ENCODE results near the gene AGTPBP1.

AGTPBP1 gene

GRCh38 chr9:85658716-85659115 lies 83.0 kb downstream of the AGTPBP1 start:
- H3K27ac ChIP-seq (replicated peaks): no peak overlapping the region
- no peak overlapping the region for H3K4me3 ChIP-seq (replicated peaks; ENCODE audit: insufficient read depth, low read length)
- no peaks in the 10 kb centered on the region for H3K27me3 ChIP-seq (ENCODE audit: insufficient read depth, poor library complexity, severe bottlenecking)
- TF ChIP-seq, protein P1, sequence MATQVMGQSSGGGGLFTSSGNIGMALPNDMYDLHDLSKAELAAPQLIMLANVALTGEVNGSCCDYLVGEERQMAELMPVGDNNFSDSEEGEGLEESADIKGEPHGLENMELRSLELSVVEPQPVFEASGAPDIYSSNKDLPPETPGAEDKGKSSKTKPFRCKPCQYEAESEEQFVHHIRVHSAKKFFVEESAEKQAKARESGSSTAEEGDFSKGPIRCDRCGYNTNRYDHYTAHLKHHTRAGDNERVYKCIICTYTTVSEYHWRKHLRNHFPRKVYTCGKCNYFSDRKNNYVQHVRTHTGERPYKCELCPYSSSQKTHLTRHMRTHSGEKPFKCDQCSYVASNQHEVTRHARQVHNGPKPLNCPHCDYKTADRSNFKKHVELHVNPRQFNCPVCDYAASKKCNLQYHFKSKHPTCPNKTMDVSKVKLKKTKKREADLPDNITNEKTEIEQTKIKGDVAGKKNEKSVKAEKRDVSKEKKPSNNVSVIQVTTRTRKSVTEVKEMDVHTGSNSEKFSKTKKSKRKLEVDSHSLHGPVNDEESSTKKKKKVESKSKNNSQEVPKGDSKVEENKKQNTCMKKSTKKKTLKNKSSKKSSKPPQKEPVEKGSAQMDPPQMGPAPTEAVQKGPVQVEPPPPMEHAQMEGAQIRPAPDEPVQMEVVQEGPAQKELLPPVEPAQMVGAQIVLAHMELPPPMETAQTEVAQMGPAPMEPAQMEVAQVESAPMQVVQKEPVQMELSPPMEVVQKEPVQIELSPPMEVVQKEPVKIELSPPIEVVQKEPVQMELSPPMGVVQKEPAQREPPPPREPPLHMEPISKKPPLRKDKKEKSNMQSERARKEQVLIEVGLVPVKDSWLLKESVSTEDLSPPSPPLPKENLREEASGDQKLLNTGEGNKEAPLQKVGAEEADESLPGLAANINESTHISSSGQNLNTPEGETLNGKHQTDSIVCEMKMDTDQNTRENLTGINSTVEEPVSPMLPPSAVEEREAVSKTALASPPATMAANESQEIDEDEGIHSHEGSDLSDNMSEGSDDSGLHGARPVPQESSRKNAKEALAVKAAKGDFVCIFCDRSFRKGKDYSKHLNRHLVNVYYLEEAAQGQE (IDR thresholded peaks at IDR 0.05; ENCODE audit: insufficient replicate concordance, low read depth): no peak
- TF ChIP-seq CTCF (IDR thresholded peaks at IDR 0.05; ENCODE audit: insufficient read depth, low read length) (no peak), POLR2AphosphoS5 (IDR thresholded peaks at IDR 0.05; ENCODE audit: low read depth) (no peak), SPI1 (IDR thresholded peaks at IDR 0.05; ENCODE audit: borderline replicate concordance, low read depth) (no peak)
- DNase-seq (ENCODE audit: low read depth in 1 of 2, low spot score in 1 of 2): no peak

DNA sequence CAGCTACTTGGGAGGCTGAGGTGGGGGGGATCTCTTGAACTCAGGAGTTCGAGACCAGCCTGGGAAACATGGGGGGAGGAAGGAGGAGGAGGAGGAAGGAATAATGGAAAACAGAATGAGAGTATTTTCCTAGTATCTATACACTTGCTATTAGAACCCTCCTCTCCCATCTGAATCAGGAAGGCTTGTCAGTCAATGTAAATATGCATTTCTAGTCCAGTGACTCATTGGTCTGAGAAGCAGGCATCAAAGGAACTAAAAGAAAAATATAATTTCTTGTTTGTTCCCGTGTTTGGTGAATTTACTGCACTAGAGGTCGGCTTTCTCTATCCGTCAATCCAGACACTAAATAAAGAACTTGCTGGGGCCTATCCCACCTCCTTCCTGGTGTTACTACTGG lies 88.6 kb downstream of the AGTPBP1 start:
- no peak for DNase-seq (ENCODE audit: low read depth in 1 of 2, low spot score in 1 of 2)
- Histone ChIP-seq H3K27ac (replicated peaks) (no peak overlapping the region), H3K27me3 (ENCODE audit: insufficient read depth, poor library complexity, severe bottlenecking) (no peaks in the 10 kb centered on the region), H3K4me3 (replicated peaks; ENCODE audit: insufficient read depth, low read length) (no peak overlapping the region)
- TF ChIP-seq CTCF (IDR thresholded peaks at IDR 0.05; ENCODE audit: insufficient read depth, low read length) (no peak), POLR2AphosphoS5 (IDR thresholded peaks at IDR 0.05; ENCODE audit: low read depth) (no peak)

DNA sequence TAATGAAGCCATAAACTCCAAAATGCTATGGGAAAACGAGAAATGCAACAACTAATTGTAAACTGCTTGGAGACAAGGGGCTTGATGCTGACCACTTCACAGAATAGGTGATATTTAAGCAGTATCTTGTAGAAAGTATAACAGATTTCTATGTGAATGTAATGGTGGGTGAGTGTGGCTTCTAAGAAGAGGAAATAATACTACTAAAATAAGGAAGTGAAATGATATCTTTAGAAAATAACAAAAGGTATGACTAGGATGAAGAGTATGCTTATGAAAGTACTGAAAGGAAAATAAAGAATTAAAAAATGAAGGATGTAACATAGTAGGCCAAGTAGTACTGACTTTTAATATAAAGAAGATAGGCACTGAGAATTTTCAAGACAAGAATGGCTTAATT lies 94.2 kb downstream of the AGTPBP1 start:
- no peak overlapping the region for H3K27ac ChIP-seq (replicated peaks)
- H3K27me3 ChIP-seq (ENCODE audit: insufficient read depth, poor library complexity, severe bottlenecking): no peaks in the 10 kb centered on the region
- TF ChIP-seq, protein P1 (IDR thresholded peaks at IDR 0.05; ENCODE audit: insufficient replicate concordance, low read depth): no peak
- TF ChIP-seq SPI1 (IDR thresholded peaks at IDR 0.05; ENCODE audit: borderline replicate concordance, low read depth) (peak; percentile 87), GABPA (IDR thresholded peaks at IDR 0.05; ENCODE audit: low read depth) (no peak)
- no peak for DNase-seq (ENCODE audit: low read depth in 1 of 2, low spot score in 1 of 2)
- H3K4me3 ChIP-seq (replicated peaks; ENCODE audit: insufficient read depth, low read length): no peak overlapping the region

GRCh38 chr9:85645909-85646627 lies 95.7 kb downstream of the AGTPBP1 start:
- Histone ChIP-seq H3K4me3 (replicated peaks; ENCODE audit: insufficient read depth, low read length) (no peak overlapping the region), H3K27ac (replicated peaks) (no peak overlapping the region), H3K27me3 (ENCODE audit: insufficient read depth, poor library complexity, severe bottlenecking) (no peaks in the 10 kb centered on the region)
- TF ChIP-seq GABPA (IDR thresholded peaks at IDR 0.05; ENCODE audit: low read depth) (no peak), POLR2AphosphoS5 (IDR thresholded peaks at IDR 0.05; ENCODE audit: low read depth) (no peak), SPI1 (IDR thresholded peaks at IDR 0.05; ENCODE audit: borderline replicate concordance, low read depth) (no peak)
- DNase-seq (ENCODE audit: low read depth in 1 of 2, low spot score in 1 of 2): no peak

DNA sequence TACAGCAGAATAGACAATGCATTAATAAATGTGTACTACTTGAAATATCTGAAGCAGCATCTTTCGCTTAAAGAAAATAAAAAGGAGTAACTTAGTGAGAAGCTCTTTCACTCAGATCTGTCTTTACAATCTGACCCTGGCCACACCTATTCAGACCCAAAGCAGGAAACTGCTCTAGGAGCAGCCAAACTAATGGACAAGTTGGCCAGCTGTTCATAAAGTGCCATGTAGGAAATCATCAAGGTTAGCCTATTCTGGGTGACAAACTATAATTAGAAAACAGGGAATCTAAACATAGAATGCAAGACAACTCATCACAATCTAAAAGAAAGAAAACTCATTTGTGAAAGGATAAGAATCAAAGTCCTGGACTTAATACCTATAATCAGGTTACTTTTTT lies 101.3 kb downstream of the AGTPBP1 start:
- no peaks in the 10 kb centered on the region for H3K27me3 ChIP-seq (ENCODE audit: insufficient read depth, poor library complexity, severe bottlenecking)
- TF ChIP-seq GABPA (IDR thresholded peaks at IDR 0.05; ENCODE audit: low read depth): no peak
- no peak overlapping the region for H3K4me3 ChIP-seq (replicated peaks; ENCODE audit: insufficient read depth, low read length)
- no peak overlapping the region for H3K27ac ChIP-seq (replicated peaks)
- DNase-seq (ENCODE audit: low read depth in 1 of 2, low spot score in 1 of 2): no peak

Data from HL-60 (cell line).